Fibroblast of gingiva (primary cell): ENCODE results near the gene GAP43.
A peak's percentile ranks its signal among the peaks of the same experiment; 100 is the strongest.

Experiments
- DNase-seq: peaks from one replicate; pipeline ENCODE4 v3.0.0-alpha.2; 2011; ENCODE audit warnings: low read depth

The GAP43 gene

GRCh38 chr3:115627180-115628074 is 4.1 kb downstream of the GAP43 start:
- DNase-seq, result no peak

GRCh38 chr3:115628075-115628412 is 4.7 kb downstream of the GAP43 start:
- DNase-seq, result no peak

- DNase-seq, result no peak
These were observed 7.5 kb downstream of the GAP43 start for GRCh38 chr3:115630850-115631249.

GRCh38 chr3:115632026-115632425 is 8.7 kb downstream of the GAP43 start:
- no peak for DNase-seq

- no peak for DNase-seq
These were observed 10.2 kb downstream of the GAP43 start for GRCh38 chr3:115633467-115633866.

GRCh38 chr3:115634052-115634451 is 10.7 kb downstream of the GAP43 start:
- DNase-seq, result no peak

GRCh38 chr3:115635406-115635805 is 12.1 kb downstream of the GAP43 start:
- no peak for DNase-seq

- no peak for DNase-seq
These were observed 14.9 kb downstream of the GAP43 start for GRCh38 chr3:115638241-115638640.

- no peak for DNase-seq
These were observed 15.7 kb downstream of the GAP43 start for GRCh38 chr3:115638991-115639390.

- DNase-seq, result no peak
These were observed 21.1 kb downstream of the GAP43 start for GRCh38 chr3:115644391-115644790.

GRCh38 chr3:115646027-115646690 is 22.8 kb downstream of the GAP43 start:
- no peak for DNase-seq

- DNase-seq, result no peak
These were observed 25.2 kb downstream of the GAP43 start for GRCh38 chr3:115648559-115648958.

GRCh38 chr3:115651087-115651486 is 27.8 kb downstream of the GAP43 start:
- DNase-seq, result no peak

GRCh38 chr3:115651599-115651998 is 28.3 kb downstream of the GAP43 start:
- no peak for DNase-seq

- DNase-seq, result no peak
These were observed 29.4 kb downstream of the GAP43 start for GRCh38 chr3:115652738-115653137.

- DNase-seq, result no peak
These were observed 32.5 kb downstream of the GAP43 start for GRCh38 chr3:115655761-115656282.

GRCh38 chr3:115657168-115657567 is 33.9 kb downstream of the GAP43 start:
- no peak for DNase-seq

- DNase-seq, result no peak
These were observed 34.7 kb downstream of the GAP43 start for GRCh38 chr3:115658032-115658336.

- DNase-seq, result peak; percentile 83
These were observed 35.2 kb downstream of the GAP43 start for GRCh38 chr3:115658337-115659181.

GRCh38 chr3:115659253-115660220 is 36.2 kb downstream of the GAP43 start:
- peak; percentile 9 for DNase-seq

- DNase-seq, result no peak
These were observed 37.5 kb downstream of the GAP43 start for GRCh38 chr3:115660646-115661337.
